Measurements from ENCODE around the gene HAUS5. TPM values are rescaled to one million over a fixed set of nuclear protein-coding genes. Genes with fewer than 3 reads are reported as not detected.
"Not testable (repeated sequence)": the region's sequence is repeated elsewhere in the genome, so short reads cannot be mapped to it uniquely, and the experiment has no call there.

HAUS5 gene
- polyA plus RNA-seq, 1 donor from 2014 or later = 14.4 TPM

GRCh38 chr19:35590875-35591274, 21.7 kb upstream of the HAUS5 start:
- no peaks in the 10 kb centered on the region for H3K36me3 ChIP-seq (ENCODE audit: insufficient read depth, low read length)
- no peaks in the 10 kb centered on the region for H4K20me1 ChIP-seq (ENCODE audit: insufficient read depth)
- H3K4me3 ChIP-seq (ENCODE audit: low read length) = no peak overlapping the region
- H3F3A ChIP-seq (ENCODE audit: insufficient read depth, low read length, poor library complexity, severe bottlenecking) = no peaks in the 10 kb centered on the region
- H3K9ac ChIP-seq (ENCODE audit: low read length) = no peak overlapping the region
- H3K9me2 ChIP-seq (ENCODE audit: insufficient read depth, low read length) = no peaks in the 10 kb centered on the region
- TF ChIP-seq POLR2AphosphoS5 (IDR thresholded peaks at IDR 0.05) = no peak
- TF ChIP-seq SMC3 (conservative IDR thresholded peaks at IDR 0.05; ENCODE audit: poor library complexity) = no peak
- no peak for TF ChIP-seq EZH2 (IDR thresholded peaks at IDR 0.05; ENCODE audit: borderline replicate concordance, insufficient read depth, low read length, poor library complexity, severe bottlenecking)
- no peak for TF ChIP-seq EP300 (conservative IDR thresholded peaks at IDR 0.05; ENCODE audit: poor library complexity, severe bottlenecking)
- TF ChIP-seq REST (IDR thresholded peaks at IDR 0.05; ENCODE audit: borderline replicate concordance) = no peak
- H3K27ac ChIP-seq (ENCODE audit: low read length) = no peak overlapping the region
- no peaks in the 10 kb centered on the region for H3K9me3 ChIP-seq (ENCODE audit: low read length)
- no peaks in the 10 kb centered on the region for H3K27me3 ChIP-seq (ENCODE audit: insufficient read depth, low read depth, low read length)
- no peak overlapping the region for H2AFZ ChIP-seq (ENCODE audit: low read depth, low read length)
- no peak overlapping the region for H3K4me2 ChIP-seq (ENCODE audit: low read length)
- H3K79me2 ChIP-seq (replicated peaks; ENCODE audit: insufficient read depth, low read length) = no peaks in the 10 kb centered on the region

GRCh38 chr19:35592226-35592625, 20.3 kb upstream of the HAUS5 start:
- no peak overlapping the region for H3K4me2 ChIP-seq (ENCODE audit: low read length)
- H3K4me3 ChIP-seq (ENCODE audit: low read length) = no peak overlapping the region
- no peaks in the 10 kb centered on the region for H3K79me2 ChIP-seq (replicated peaks; ENCODE audit: insufficient read depth, low read length)
- H2AFZ ChIP-seq (ENCODE audit: low read depth, low read length) = no peak overlapping the region
- H4K20me1 ChIP-seq (ENCODE audit: insufficient read depth) = no peaks in the 10 kb centered on the region
- no peaks in the 10 kb centered on the region for H3K9me3 ChIP-seq (ENCODE audit: low read length)
- no peaks in the 10 kb centered on the region for H3K27me3 ChIP-seq (ENCODE audit: insufficient read depth, low read depth, low read length)
- H3K27ac ChIP-seq (ENCODE audit: low read length) = no peak overlapping the region
- no peaks in the 10 kb centered on the region for H3F3A ChIP-seq (ENCODE audit: insufficient read depth, low read length, poor library complexity, severe bottlenecking)
- no peaks in the 10 kb centered on the region for H3K9me2 ChIP-seq (ENCODE audit: insufficient read depth, low read length)
- no peaks in the 10 kb centered on the region for H3K36me3 ChIP-seq (ENCODE audit: insufficient read depth, low read length)
- H3K9ac ChIP-seq (ENCODE audit: low read length) = no peak overlapping the region
- TF ChIP-seq MXI1 (conservative IDR thresholded peaks at IDR 0.05; ENCODE audit: poor library complexity, severe bottlenecking) = no peak

GRCh38 chr19:35595026-35595425, 17.5 kb upstream of the HAUS5 start:
- not testable (repeated sequence) for H2AFZ ChIP-seq (ENCODE audit: low read depth, low read length); H3K27me3 ChIP-seq (ENCODE audit: insufficient read depth, low read depth, low read length); H3K36me3 ChIP-seq (ENCODE audit: insufficient read depth, low read length); H3K79me2 ChIP-seq (replicated peaks; ENCODE audit: insufficient read depth, low read length); H4K20me1 ChIP-seq (ENCODE audit: insufficient read depth); H3K9me3 ChIP-seq (ENCODE audit: low read length); H3F3A ChIP-seq (ENCODE audit: insufficient read depth, low read length, poor library complexity, severe bottlenecking); H3K9ac ChIP-seq (ENCODE audit: low read length); H3K9me2 ChIP-seq (ENCODE audit: insufficient read depth, low read length); H3K4me3 ChIP-seq (ENCODE audit: low read length); H3K27ac ChIP-seq (ENCODE audit: low read length); H3K4me2 ChIP-seq (ENCODE audit: low read length)

- no peaks in the 10 kb centered on the region for H3K9me2 ChIP-seq (ENCODE audit: insufficient read depth, low read length)
- no peak overlapping the region for H2AFZ ChIP-seq (ENCODE audit: low read depth, low read length)
- no peaks in the 10 kb centered on the region for H3K9me3 ChIP-seq (ENCODE audit: low read length)
- TF ChIP-seq SMC3 (conservative IDR thresholded peaks at IDR 0.05; ENCODE audit: poor library complexity) (no peak), CTCF (IDR thresholded peaks at IDR 0.05; ENCODE audit: poor library complexity, severe bottlenecking) (no peak)
- H3K79me2 ChIP-seq (replicated peaks; ENCODE audit: insufficient read depth, low read length) = no peaks in the 10 kb centered on the region
- no peak overlapping the region for H3K27ac ChIP-seq (ENCODE audit: low read length)
- H4K20me1 ChIP-seq (ENCODE audit: insufficient read depth) = no peaks in the 10 kb centered on the region
- no peak overlapping the region for H3K4me3 ChIP-seq (ENCODE audit: low read length)
- H3K27me3 ChIP-seq (ENCODE audit: insufficient read depth, low read depth, low read length) = no peaks in the 10 kb centered on the region
- no peak overlapping the region for H3K4me2 ChIP-seq (ENCODE audit: low read length)
- H3K36me3 ChIP-seq (ENCODE audit: insufficient read depth, low read length) = no peaks in the 10 kb centered on the region
- H3K9ac ChIP-seq (ENCODE audit: low read length) = no peak overlapping the region
- no peaks in the 10 kb centered on the region for H3F3A ChIP-seq (ENCODE audit: insufficient read depth, low read length, poor library complexity, severe bottlenecking)
Measured at GRCh38 chr19:35595928-35596327, 16.6 kb upstream of the HAUS5 start.
